Stimulated activated CD8-positive, alpha-beta memory T cell treated with anti-CD3 and anti-CD28 coated beads, Interleukin-4, amount 100 ng/mL, for 1 hour (primary cell): ENCODE results near the gene BLVRA.

Experiments used
- DNase-seq, 2 donors: peaks; one replicate each; pipeline ENCODE4 v3.0.0-alpha.2; 2020; ENCODE audit warnings: low read depth in 2 of 2, low spot score in 1 of 2

BLVRA gene

GRCh38 chr7:43855176-43855575 is 96.7 kb downstream of the BLVRA start:
- DNase-seq: no peak

DNA sequence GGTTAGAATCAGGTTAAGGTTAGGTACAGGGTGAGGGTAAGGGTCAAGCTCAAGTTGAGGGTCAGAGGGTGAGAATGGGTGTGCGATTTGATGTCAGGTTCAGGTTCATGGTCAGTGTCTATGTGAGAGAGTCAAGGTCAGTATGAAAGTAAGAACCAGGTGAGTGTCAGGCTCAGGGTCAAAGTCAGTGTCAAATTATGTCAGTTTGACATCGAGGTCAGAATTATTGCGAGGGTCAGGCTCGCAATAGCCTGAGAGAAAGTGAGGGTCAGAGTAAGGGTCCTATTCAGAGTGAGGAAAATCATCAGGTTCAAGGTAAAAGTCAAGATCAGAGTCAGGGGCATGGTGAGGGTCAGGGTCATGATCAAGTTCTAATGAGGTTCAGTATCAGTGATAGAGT is 97.8 kb downstream of the BLVRA start:
- no peak for DNase-seq
